ENCODE measurements around the gene CHKB. TPM values are rescaled to one million over a fixed set of nuclear protein-coding genes. Genes with fewer than 3 reads are reported as not detected.

The CHKB gene
- total and polyA plus RNA-seq, 2 of the 8 experiments (the other 6 are each of a cell fraction or from before 2014, with no cell fraction given), result 27.9 to 42.2 TPM

DNA sequence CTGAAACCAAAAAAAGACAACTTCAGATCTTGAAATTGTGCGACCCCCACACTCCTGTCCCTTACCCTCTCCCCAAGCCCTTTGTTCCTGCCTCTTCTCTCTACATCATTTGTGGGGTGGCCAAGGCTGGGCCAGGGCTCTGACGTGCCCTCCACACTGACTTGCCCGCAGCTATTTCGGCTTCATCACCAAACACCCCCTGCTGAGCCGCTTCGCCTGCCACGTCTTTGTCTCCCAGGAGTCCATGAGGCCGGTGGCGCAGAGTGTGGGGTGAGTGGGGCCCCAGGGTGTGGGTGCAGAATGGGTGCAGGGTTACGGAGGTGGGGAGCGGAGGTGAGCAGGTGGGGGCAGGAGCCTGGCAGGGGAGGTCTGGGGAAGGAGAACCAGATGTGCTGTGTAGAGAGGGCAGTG lies 27.4 kb upstream of the CHKB start (continued):
- TF ChIP-seq CHD7 (IDR thresholded peaks at IDR 0.05; ENCODE audit: insufficient replicate concordance, low read length) (no peak), ZNF274 (IDR thresholded peaks at IDR 0.05; ENCODE audit: borderline replicate concordance, extremely low read depth, low read length) (no peak), USF2 (IDR thresholded peaks at IDR 0.05; ENCODE audit: low read length) (no peak), HDAC6 (IDR thresholded peaks at IDR 0.05; ENCODE audit: low read depth, low read length) (no peak), SIN3A (conservative IDR thresholded peaks at IDR 0.05 in 1 of 2, IDR thresholded peaks at IDR 0.05 in 1 of 2; ENCODE audit: low read depth in 1 of 2, low read length in 2 of 2) (no peak), SP2 (IDR thresholded peaks at IDR 0.05; ENCODE audit: low read length) (no peak)
